CD4-positive, alpha-beta memory T cell (primary cell): ENCODE measurements around the gene FAM219A. TPM values are rescaled to one million over a fixed set of nuclear protein-coding genes. Genes with fewer than 3 reads are reported as not detected.
"Not testable (repeated sequence)": the region's sequence is repeated elsewhere in the genome, so short reads cannot be mapped to it uniquely, and the experiment has no call there.

Experiments
- CTCF ChIA-PET: fragments of 350-600 bp; sonication (Branson Sonifier 250); formaldehyde crosslinking; loops from one replicate; lab custom pipeline; 2021; ENCODE audit warnings: inconsistent platforms; ENCODE audit not compliant: partially characterized antibody; lab: Charles Lee
- POLR2A ChIA-PET: fragments of 350-600 bp; sonication (Branson Sonifier 250); formaldehyde crosslinking; loops from one replicate; lab custom pipeline; 2021; ENCODE audit not compliant: partially characterized antibody; lab: Charles Lee
- DNase-seq, 5 donors: peaks; one replicate each; pipeline versions ENCODE4 v3.0.0 to v3.0.0-alpha.2; 2020 to 2022; ENCODE audit warnings: mixed read lengths in 1 of 5
- H3K27ac ChIP-seq: one replicate; pipeline ENCODE4 v1.7.0; 2013; ENCODE audit warnings: low read depth, low read length
- H3K27me3 ChIP-seq: 2 replicates; pipeline ENCODE4 v1.7.0; 2013; ENCODE audit warnings: mild to moderate bottlenecking, low read length, moderate library complexity; ENCODE audit not compliant: insufficient read depth
- H3K36me3 ChIP-seq: 2 replicates; pipeline ENCODE4 v1.7.0; 2013; ENCODE audit warnings: mild to moderate bottlenecking, low read length, moderate library complexity; ENCODE audit not compliant: insufficient read depth
- H3K4me1 ChIP-seq: 2 replicates; pipeline ENCODE4 v1.7.0; 2013; ENCODE audit warnings: mild to moderate bottlenecking, low read length, moderate library complexity; ENCODE audit not compliant: insufficient read depth
- H3K4me3 ChIP-seq, 2 donors: one replicate each; pipeline ENCODE4 v1.7.0; 2013; ENCODE audit warnings: low read length in 2 of 2, mild to moderate bottlenecking in 1 of 2
- H3K9me3 ChIP-seq, 2 donors: one replicate each; pipeline ENCODE4 v1.7.0; 2013; ENCODE audit warnings: low read length in 2 of 2, control low read depth in 1 of 2; ENCODE audit not compliant: control insufficient read depth in 1 of 2
- H3K27ac Mint-ChIP-seq, 7 donors: one replicate each; pipeline ENCODE4 v1.8.0; 2020 to 2021; ENCODE audit warnings: mixed read lengths in 7 of 7, mild to moderate bottlenecking in 6 of 7, inconsistent platforms in 3 of 7, moderate library complexity in 3 of 7
- H3K27me3 Mint-ChIP-seq, 2 donors: one replicate each; pipeline ENCODE4 v1.8.0; 2020 to 2021; ENCODE audit warnings: mixed read lengths in 2 of 2
- H3K36me3 Mint-ChIP-seq, 2 donors: one replicate each; pipeline ENCODE4 v1.8.0; 2020 to 2021; ENCODE audit warnings: mixed read lengths in 2 of 2, inconsistent platforms in 1 of 2, mild to moderate bottlenecking in 1 of 2
- H3K4me1 Mint-ChIP-seq, 4 donors: one replicate each; pipeline ENCODE4 v1.8.0; 2020 to 2021; ENCODE audit warnings: mixed read lengths in 4 of 4, mild to moderate bottlenecking in 1 of 4
- H3K4me3 Mint-ChIP-seq, 8 donors: one replicate each; pipeline ENCODE4 v1.8.0; 2020 to 2021; ENCODE audit warnings: mixed read lengths in 8 of 8, mild to moderate bottlenecking in 7 of 8, moderate library complexity in 6 of 8, inconsistent platforms in 3 of 8
- H3K9me3 Mint-ChIP-seq, 8 donors: one replicate each; pipeline ENCODE4 v1.8.0; 2020 to 2021; ENCODE audit warnings: mixed read lengths in 8 of 8, mild to moderate bottlenecking in 5 of 8, inconsistent platforms in 3 of 8, moderate library complexity in 1 of 8
- intact Hi-C: fragments of 100-400 bp; cut with micrococcal nuclease; formaldehyde crosslinking; loops from one replicate; pipeline ENCODE4 v1.15.1; 2023
- polyA plus RNA-seq, 2 donors: library from polyadenylated mRNA; unstranded; fragments of 300-500 nt; fragmentation: Illumina TruSeq; gene quantifications; one replicate each; pipeline ENCODE4 v1.2.3, GENCODE V29; 2021
- total RNA-seq, 2 experiments: library from RNA; stranded (reverse); gene quantifications; one replicate each; pipeline ENCODE4 v1.2.3, GENCODE V29; 2021

FAM219A gene
- total and polyA plus RNA-seq, 4 experiments from 2014 or later: 0.33 to 16.3 (median 7.6) TPM

DNA sequence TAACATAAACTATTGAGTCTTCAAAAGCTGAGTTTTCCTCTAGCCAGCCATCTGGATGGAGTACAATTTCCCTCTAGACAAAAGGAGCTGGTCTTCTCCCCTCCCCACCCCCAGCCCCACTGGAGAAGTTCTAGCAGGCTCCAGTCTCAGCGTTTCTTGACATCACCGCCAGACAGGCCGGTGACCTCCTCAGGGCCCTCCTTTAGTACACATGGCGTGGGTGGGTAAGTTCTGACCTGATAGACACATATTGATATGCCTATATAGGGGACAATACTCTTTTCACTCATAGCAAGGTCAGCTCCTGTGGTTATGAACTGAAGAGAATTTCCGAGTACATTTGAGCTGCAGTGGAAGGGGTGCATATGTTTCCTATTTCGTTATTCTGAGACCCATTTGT is 27.5 kb upstream of the FAM219A start:
- no peak overlapping the region for H3K27ac Mint-ChIP-seq
- no peaks in the 10 kb centered on the region for H3K27me3 ChIP-seq
- CTCF ChIA-PET: interaction anchor here (0.8 to 2.3 kb wide), 2 partner anchors 11 to 14 kb away, joined by 3 to 5 read pairs; no protein-coding TSS in a partner anchor
- H3K9me3 Mint-ChIP-seq: peaks cover 0 to 1% (median 0%) of the 10 kb centered on the region in 8 donors
- H3K4me3 Mint-ChIP-seq: no peak overlapping the region
- H3K27ac ChIP-seq: no peak overlapping the region
- DNase-seq: no peak
- intact Hi-C loops: no loop called here
- H3K36me3 ChIP-seq: no peaks in the 10 kb centered on the region
- H3K4me1 Mint-ChIP-seq: peaks cover 0 to 2% (median 0%) of the 10 kb centered on the region in 4 donors
- POLR2A ChIA-PET: no interaction called here
- H3K4me3 ChIP-seq: no peak overlapping the region
- H3K27me3 Mint-ChIP-seq: peaks cover 11 to 19% of the 10 kb centered on the region in 2 donors
- no peaks in the 10 kb centered on the region for H3K4me1 ChIP-seq
- no peaks in the 10 kb centered on the region for H3K36me3 Mint-ChIP-seq
- H3K9me3 ChIP-seq: no peaks in the 10 kb centered on the region

DNA sequence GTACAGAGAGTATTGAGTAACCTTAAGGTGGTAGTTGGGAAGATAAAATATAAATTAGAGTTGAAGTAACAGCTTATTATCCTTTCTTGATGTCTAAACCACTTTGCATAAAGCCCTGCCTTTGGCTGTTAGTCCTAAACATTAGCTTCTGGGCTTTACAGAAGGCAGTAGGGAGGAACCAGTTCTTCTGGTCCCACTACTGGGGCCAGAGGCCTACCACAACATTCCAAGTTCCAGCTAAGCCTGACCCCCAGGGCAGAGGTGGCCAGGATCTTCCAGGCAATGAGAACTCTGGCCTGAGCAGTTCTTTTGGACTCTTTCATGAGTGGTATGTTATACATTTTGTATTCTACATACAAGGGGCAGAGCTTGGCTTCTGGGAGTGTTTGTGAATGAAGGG is 26.3 kb upstream of the FAM219A start:
- Mint-ChIP-seq H3K9me3 (peaks cover 0 to 1% (median 0%) of the 10 kb centered on the region in 8 donors), H3K4me3 (no peak overlapping the region), H3K4me1 (peaks cover 0 to 2% (median 0%) of the 10 kb centered on the region in 4 donors), H3K27me3 (peaks cover 10 to 19% of the 10 kb centered on the region in 2 donors), H3K27ac (no peak overlapping the region), H3K36me3 (no peaks in the 10 kb centered on the region)
- Histone ChIP-seq H3K4me3 (no peak overlapping the region), H3K27me3 (no peaks in the 10 kb centered on the region), H3K27ac (no peak overlapping the region), H3K4me1 (no peaks in the 10 kb centered on the region), H3K9me3 (no peaks in the 10 kb centered on the region), H3K36me3 (no peaks in the 10 kb centered on the region)
- POLR2A ChIA-PET: no interaction called here
- DNase-seq: no peak
- intact Hi-C loops: no loop called here
- CTCF ChIA-PET: interaction anchor here (0.7 to 2.3 kb wide), 2 partner anchors 13 to 16 kb away, joined by 3 to 5 read pairs; no protein-coding TSS in a partner anchor

DNA sequence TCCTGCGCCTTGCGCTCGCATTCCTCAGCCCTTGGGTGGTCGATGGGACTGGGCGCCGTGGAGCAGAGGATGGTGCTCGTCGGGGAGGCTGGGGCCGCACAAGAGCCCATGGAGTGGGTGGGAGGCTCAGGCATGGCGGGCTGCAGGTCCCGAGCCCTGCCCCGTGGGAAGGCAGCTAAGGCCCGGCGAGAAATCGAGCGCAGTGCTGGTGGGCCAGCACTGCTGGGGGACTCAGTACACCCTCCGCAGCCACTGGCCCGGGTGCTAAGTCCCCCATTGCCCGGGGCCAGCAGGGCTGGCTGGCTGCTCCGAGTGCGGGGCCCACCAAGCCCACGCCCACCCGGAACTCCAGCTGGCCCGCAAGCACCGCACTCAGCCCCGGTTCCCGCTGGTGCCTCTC is 24.4 kb upstream of the FAM219A start:
- POLR2A ChIA-PET, H3K27ac ChIP-seq, CTCF ChIA-PET, DNase-seq, H3K9me3 ChIP-seq, H3K9me3 Mint-ChIP-seq, H3K4me1 Mint-ChIP-seq, intact Hi-C loops, H3K4me3 Mint-ChIP-seq, H3K36me3 Mint-ChIP-seq, H3K27ac Mint-ChIP-seq, H3K4me1 ChIP-seq, H3K4me3 ChIP-seq, H3K27me3 ChIP-seq, H3K36me3 ChIP-seq: not testable (repeated sequence)
- peaks cover 6 to 13% of the 10 kb centered on the region in 2 donors for H3K27me3 Mint-ChIP-seq

DNA sequence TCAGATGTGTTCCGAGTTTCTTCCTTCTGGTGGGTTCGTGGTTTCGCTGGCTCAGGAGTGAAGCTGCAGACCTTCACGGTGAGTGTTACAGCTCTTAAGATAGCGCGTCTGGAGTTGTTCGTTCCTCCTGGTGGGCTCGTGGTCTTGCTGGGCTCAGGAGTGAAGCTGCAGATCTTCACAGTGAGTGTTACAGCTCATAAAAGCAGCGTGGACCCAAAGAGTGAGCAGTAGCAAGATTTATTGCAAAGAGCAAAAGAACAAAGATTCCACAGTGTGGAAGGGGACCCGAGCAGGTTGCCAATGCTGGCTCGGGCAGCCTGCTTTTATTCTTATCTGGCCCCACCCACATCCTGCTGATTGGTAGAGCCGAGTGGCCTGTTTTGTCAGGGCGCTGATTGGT is 23.2 kb upstream of the FAM219A start:
- H3K27ac ChIP-seq, intact Hi-C loops, DNase-seq, H3K4me3 Mint-ChIP-seq, POLR2A ChIA-PET, H3K36me3 Mint-ChIP-seq, H3K27ac Mint-ChIP-seq, H3K27me3 Mint-ChIP-seq, CTCF ChIA-PET, H3K27me3 ChIP-seq, H3K36me3 ChIP-seq, H3K9me3 Mint-ChIP-seq, H3K4me3 ChIP-seq, H3K9me3 ChIP-seq, H3K4me1 ChIP-seq, H3K4me1 Mint-ChIP-seq: not testable (repeated sequence)

DNA sequence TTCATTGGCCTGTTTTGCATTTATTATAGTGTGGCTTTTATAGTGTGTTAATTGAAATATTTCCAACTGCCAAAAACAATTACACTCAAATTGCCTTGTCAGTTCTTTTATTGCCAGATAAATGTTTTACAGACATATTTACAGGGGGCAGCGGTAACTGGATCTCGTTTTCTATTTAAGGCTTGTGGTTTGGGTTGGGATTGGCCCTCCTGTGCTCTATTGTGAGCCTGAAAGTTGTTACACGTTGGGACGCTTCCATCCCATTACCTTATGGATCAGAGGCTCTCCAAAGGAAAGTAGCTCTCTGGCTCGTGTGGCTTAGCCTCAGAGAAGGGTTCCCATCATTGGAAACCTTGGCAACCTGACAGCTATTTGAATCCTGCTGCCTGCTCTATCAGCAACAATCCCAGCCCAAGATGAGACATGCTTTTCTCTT is 21.1 kb upstream of the FAM219A start:
- Mint-ChIP-seq H3K9me3 (no peaks in the 10 kb centered on the region), H3K27ac (no peak overlapping the region), H3K27me3 (peaks cover 11% of the 10 kb centered on the region in 2 donors), H3K4me1 (peaks cover 0 to 2% (median 0%) of the 10 kb centered on the region in 4 donors), H3K4me3 (no peak overlapping the region), H3K36me3 (no peaks in the 10 kb centered on the region)
- Histone ChIP-seq H3K27ac (no peak overlapping the region), H3K4me1 (no peaks in the 10 kb centered on the region), H3K4me3 (no peak overlapping the region), H3K27me3 (no peaks in the 10 kb centered on the region), H3K9me3 (no peaks in the 10 kb centered on the region), H3K36me3 (no peaks in the 10 kb centered on the region)
- CTCF ChIA-PET: interaction anchor here (1.3 kb wide), 1 partner anchor 11 kb away, joined by 3 read pairs; no protein-coding TSS in a partner anchor
- intact Hi-C loops: no loop called here
- DNase-seq: no peak
- POLR2A ChIA-PET: no interaction called here

DNA sequence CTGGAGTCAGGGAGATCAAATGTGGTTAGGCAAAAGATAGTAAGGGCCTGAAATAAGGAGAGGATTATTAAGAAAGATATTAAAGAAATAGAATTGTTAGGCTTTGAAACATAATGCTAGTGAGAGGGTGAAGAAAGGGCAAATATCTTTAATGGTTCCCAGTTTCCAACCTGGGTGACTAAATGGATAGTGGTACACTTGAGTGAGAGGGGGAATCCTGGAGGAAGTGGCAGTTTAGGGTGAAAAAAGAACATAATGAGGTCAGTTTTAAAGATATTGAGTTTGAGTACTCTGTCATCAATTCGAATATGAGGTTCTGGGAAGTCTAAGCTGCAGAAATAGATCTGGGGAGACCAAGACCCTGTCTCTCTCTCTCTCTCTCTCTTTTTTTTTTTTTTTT is 19.2 kb upstream of the FAM219A start:
- H3K4me3 ChIP-seq: no peak overlapping the region
- Mint-ChIP-seq H3K9me3 (no peaks in the 10 kb centered on the region), H3K27ac (no peak overlapping the region), H3K4me3 (no peak overlapping the region), H3K36me3 (no peaks in the 10 kb centered on the region), H3K27me3 (peaks cover 11% of the 10 kb centered on the region in 2 donors), H3K4me1 (peaks cover 0 to 2% (median 0%) of the 10 kb centered on the region in 4 donors)
- no peak for DNase-seq
- H3K9me3 ChIP-seq: no peaks in the 10 kb centered on the region
- no peaks in the 10 kb centered on the region for H3K36me3 ChIP-seq
- no peaks in the 10 kb centered on the region for H3K4me1 ChIP-seq
- no peaks in the 10 kb centered on the region for H3K27me3 ChIP-seq
- ChIA-PET POLR2A (interaction anchor here (0.5 kb wide), 1 partner anchor 641 kb away, joined by 3 read pairs; no protein-coding TSS in a partner anchor), CTCF (interaction anchor here (1.0 to 1.4 kb wide), 2 partner anchors 23 to 38 kb away, joined by 3 to 7 read pairs; no protein-coding TSS in a partner anchor)
- intact Hi-C loops: no loop called here
- no peak overlapping the region for H3K27ac ChIP-seq

DNA sequence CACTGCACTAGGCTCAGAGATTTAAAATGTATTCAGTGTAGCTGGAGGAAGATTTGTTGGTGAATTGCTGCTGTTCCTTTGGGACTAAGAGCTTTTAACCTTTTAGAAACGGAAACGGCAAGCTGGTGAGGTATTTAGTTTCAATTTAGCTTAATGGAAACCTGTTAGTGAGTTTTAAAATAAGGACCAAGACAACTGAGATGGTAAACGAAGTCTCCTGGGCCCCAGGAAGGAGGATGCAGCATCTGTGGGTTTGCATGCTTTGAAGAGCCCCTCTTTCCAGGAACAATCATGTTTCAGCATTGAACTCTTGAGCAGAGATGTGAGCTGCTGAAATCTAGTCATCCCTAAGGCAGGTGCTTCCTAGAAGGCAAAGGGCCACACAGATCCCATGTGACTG is 16.7 kb upstream of the FAM219A start:
- no peak overlapping the region for H3K4me3 ChIP-seq
- no peaks in the 10 kb centered on the region for H3K9me3 Mint-ChIP-seq
- no peaks in the 10 kb centered on the region for H3K9me3 ChIP-seq
- H3K4me1 ChIP-seq: no peaks in the 10 kb centered on the region
- H3K4me1 Mint-ChIP-seq: no peaks in the 10 kb centered on the region
- no peaks in the 10 kb centered on the region for H3K27me3 ChIP-seq
- H3K36me3 Mint-ChIP-seq: no peaks in the 10 kb centered on the region
- DNase-seq: no peak
- intact Hi-C loops: no loop called here
- H3K27ac ChIP-seq: no peak overlapping the region
- H3K27ac Mint-ChIP-seq: no peak overlapping the region
- no peak overlapping the region for H3K4me3 Mint-ChIP-seq
- ChIA-PET POLR2A (no interaction called here), CTCF (interaction anchor here (1.1 to 1.5 kb wide), 5 partner anchors 19 to 129 kb away, joined by 3 to 4 read pairs (median 3); no protein-coding TSS in a partner anchor)
- H3K36me3 ChIP-seq: no peaks in the 10 kb centered on the region
- H3K27me3 Mint-ChIP-seq: peaks cover 9 to 11% of the 10 kb centered on the region in 2 donors
